Upper lobe of left lung (tissue), 4 donors: ENCODE results near the gene PFKL.

Experiments used
- CTCF ChIP-seq, 6 experiments: fragments of 450-650 bp in 4 of 6; fragments of 200-600 bp in 2 of 6; sonication (generic) in 2 of 6; IDR thresholded peaks; one replicate each; pipeline ENCODE4 v1.5.1; 2016 to 2019; ENCODE audit warnings: antibody characterized with exemption in 6 of 6
- EP300 ChIP-seq, 4 donors: sonication (generic); formaldehyde crosslinking; IDR thresholded peaks; one replicate each; pipeline ENCODE4 v1.5.1; 2017; ENCODE audit warnings: antibody characterized with exemption in 4 of 4, control low read depth in 2 of 4
- POLR2A ChIP-seq, 4 donors: fragments of 450-650 bp; IDR thresholded peaks; one replicate each; pipeline ENCODE4 v1.5.1; 2016 to 2017; ENCODE audit warnings: antibody characterized with exemption in 4 of 4, mild to moderate bottlenecking in 2 of 4
- POLR2AphosphoS5 ChIP-seq, 2 donors: sonication (generic); formaldehyde crosslinking; IDR thresholded peaks; one replicate each; pipeline ENCODE4 v1.5.1; 2017; ENCODE audit warnings: antibody characterized with exemption in 2 of 2

DNA sequence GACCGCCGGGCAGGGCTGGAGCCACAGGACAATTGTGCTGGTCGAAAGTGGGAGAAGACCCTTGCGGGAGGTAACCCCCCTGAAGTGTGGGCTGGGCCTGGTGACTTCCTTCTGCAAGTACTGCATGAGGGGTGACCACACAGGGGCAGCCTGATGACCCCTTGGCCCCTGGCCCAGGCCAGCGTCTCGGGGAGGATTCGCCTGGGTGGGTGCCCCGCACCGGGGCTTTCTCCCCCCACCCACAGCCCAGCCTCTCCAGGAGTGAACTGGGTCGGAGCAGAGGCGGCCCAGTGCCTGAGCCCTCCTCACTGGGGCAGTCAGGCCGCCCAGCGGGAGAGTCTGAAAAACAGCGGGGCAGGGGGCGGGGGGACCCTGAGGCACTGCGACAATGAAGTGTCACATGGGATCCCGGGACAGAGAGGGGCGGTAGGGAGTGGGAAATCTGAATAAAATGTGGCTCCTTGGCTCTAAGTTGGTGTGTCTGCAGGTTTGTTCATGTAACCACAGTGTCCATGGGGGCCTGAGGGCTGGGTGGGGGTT lies 36.6 kb upstream of the PFKL start:
- TF ChIP-seq CTCF (IDR thresholded peaks at IDR 0.05) (no peak), POLR2AphosphoS5 (IDR thresholded peaks at IDR 0.05) (no peak), POLR2A (IDR thresholded peaks at IDR 0.05) (no peak), EP300 (IDR thresholded peaks at IDR 0.05) (no peak)
